Measurements from ENCODE around the gene UGT1A1. TPM values are rescaled to one million over a fixed set of nuclear protein-coding genes. Genes with fewer than 3 reads are reported as not detected.
"Not testable (repeated sequence)": the region's sequence is repeated elsewhere in the genome, so short reads cannot be mapped to it uniquely, and the experiment has no call there.

UGT1A1 gene
- total and polyA plus RNA-seq, 7 experiments from 2014 or later: not detected

DNA sequence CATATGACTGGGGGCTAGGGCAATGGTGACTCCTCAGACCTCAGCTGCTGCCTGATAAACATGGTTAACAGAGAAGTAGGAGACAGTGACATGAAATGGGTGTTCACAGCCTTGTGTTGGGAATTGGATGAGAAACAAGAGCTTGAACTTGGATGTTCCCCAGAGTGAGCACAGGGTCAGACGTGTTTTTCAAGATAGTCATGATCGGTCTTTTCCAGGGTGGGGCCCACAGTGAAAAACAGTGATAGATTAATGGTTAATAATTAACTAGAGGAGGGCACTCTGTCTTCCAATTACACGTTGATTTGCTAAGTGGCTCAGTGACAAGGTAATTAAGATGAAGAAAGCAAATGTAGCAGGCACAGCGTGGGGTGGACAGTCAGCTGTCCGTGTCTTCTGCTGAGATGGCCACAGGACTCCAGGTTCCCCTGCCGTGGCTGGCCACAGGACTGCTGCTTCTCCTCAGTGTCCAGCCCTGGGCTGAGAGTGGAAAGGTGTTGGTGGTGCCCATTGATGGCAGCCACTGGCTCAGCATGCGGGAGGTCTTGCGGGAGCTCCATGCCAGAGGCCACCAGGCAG is 31.3 kb upstream of the UGT1A1 start, which contains the start of gene UGT1A3:
Gene UGT1A3 (plus strand): TSS at position 320 of the 579 bp plus-strand sequence. CDS start 85 bp downstream, at position 405.
- no peak for DNase-seq
- intact Hi-C loops (cut with micrococcal nuclease): no loop called here
- CTCF ChIA-PET: no interaction called here

GRCh38 chr2:233736868-233737653 is 23.0 kb upstream of the UGT1A1 start:
- intact Hi-C loops (cut with micrococcal nuclease); H3K9me3 Mint-ChIP-seq; H3K9me3 ChIP-seq (ENCODE audit: control insufficient read depth in 2 of 3, low read length in 3 of 3); H3K4me3 ChIP-seq (ENCODE audit: low read length); H3K4me3 Mint-ChIP-seq; H3K4me1 Mint-ChIP-seq; DNase-seq; H3K27ac Mint-ChIP-seq; H3K4me1 ChIP-seq (ENCODE audit: control insufficient read depth in 2 of 2, insufficient read depth in 2 of 2, low read length in 2 of 2); POLR2A ChIA-PET; H3K36me3 ChIP-seq (ENCODE audit: control insufficient read depth in 2 of 3, insufficient read depth in 3 of 3, low read length in 3 of 3); H3K27me3 ChIP-seq (ENCODE audit: control insufficient read depth in 2 of 2, insufficient read depth in 2 of 2, low read length in 2 of 2); ATAC-seq; H3K27ac ChIP-seq (ENCODE audit: low read depth, low read length): not testable (repeated sequence)
- Mint-ChIP-seq H3K36me3 (peaks cover 0 to 11% (median 0%) of the 10 kb centered on the region in 5 donors), H3K27me3 (peaks cover 21 to 40% (median 31%) of the 10 kb centered on the region in 5 donors)
- CTCF ChIA-PET: interaction anchor here (0.6 kb wide), 1 partner anchor 1132 kb away, joined by 6 read pairs; no protein-coding TSS in a partner anchor

More for the DNA sequence above, 31.3 kb upstream of the UGT1A1 start, which contains the start of gene UGT1A3:
- Mint-ChIP-seq H3K27me3 (peaks cover 0 to 37% (median 14%) of the 10 kb centered on the region in 5 donors), H3K4me1 (no peaks in the 10 kb centered on the region), H3K36me3 (no peaks in the 10 kb centered on the region), H3K4me3 (no peak within 1 kb of the TSS), H3K9me3 (peaks cover 0 to 5% (median 0%) of the 10 kb centered on the region in 11 donors), H3K27ac (no peak within 1 kb of the TSS)
- ATAC-seq: no peak
- H3K27ac ChIP-seq (ENCODE audit: low read depth, low read length): no peak within 1 kb of the TSS
- H3K4me3 ChIP-seq (ENCODE audit: low read length): no peak within 1 kb of the TSS
- no peaks in the 10 kb centered on the region for H3K36me3 ChIP-seq (ENCODE audit: control insufficient read depth in 2 of 3, insufficient read depth in 3 of 3, low read length in 3 of 3)
- POLR2A ChIA-PET: no interaction called here
- H3K4me1 ChIP-seq (ENCODE audit: control insufficient read depth in 2 of 2, insufficient read depth in 2 of 2, low read length in 2 of 2): no peaks in the 10 kb centered on the region
- no peaks in the 10 kb centered on the region for H3K9me3 ChIP-seq (ENCODE audit: control insufficient read depth in 2 of 3, low read length in 3 of 3)
- H3K27me3 ChIP-seq (ENCODE audit: control insufficient read depth in 2 of 2, insufficient read depth in 2 of 2, low read length in 2 of 2): no peaks in the 10 kb centered on the region

GRCh38 chr2:233740870-233741269 is 19.2 kb upstream of the UGT1A1 start:
- H3K4me1 ChIP-seq (ENCODE audit: control insufficient read depth in 2 of 2, insufficient read depth in 2 of 2, low read length in 2 of 2): no peaks in the 10 kb centered on the region
- intact Hi-C loops (cut with micrococcal nuclease): no loop called here
- Mint-ChIP-seq H3K9me3 (peaks cover 0 to 10% (median 0%) of the 10 kb centered on the region in 11 donors), H3K27ac (no peak overlapping the region), H3K4me1 (no peaks in the 10 kb centered on the region), H3K36me3 (peaks cover 0 to 11% (median 0%) of the 10 kb centered on the region in 5 donors), H3K27me3 (peaks cover 17 to 25% (median 19%) of the 10 kb centered on the region in 5 donors), H3K4me3 (no peak overlapping the region)
- ChIA-PET CTCF (no interaction called here), POLR2A (no interaction called here)
- no peaks in the 10 kb centered on the region for H3K9me3 ChIP-seq (ENCODE audit: control insufficient read depth in 2 of 3, low read length in 3 of 3)
- ATAC-seq (no peak), DNase-seq (no peak)
- H3K27me3 ChIP-seq (ENCODE audit: control insufficient read depth in 2 of 2, insufficient read depth in 2 of 2, low read length in 2 of 2): no peaks in the 10 kb centered on the region
- no peaks in the 10 kb centered on the region for H3K36me3 ChIP-seq (ENCODE audit: control insufficient read depth in 2 of 3, insufficient read depth in 3 of 3, low read length in 3 of 3)
- no peak overlapping the region for H3K4me3 ChIP-seq (ENCODE audit: low read length)
- no peak overlapping the region for H3K27ac ChIP-seq (ENCODE audit: low read depth, low read length)

- Histone ChIP-seq H3K4me1 (ENCODE audit: control insufficient read depth in 2 of 2, insufficient read depth in 2 of 2, low read length in 2 of 2) (no peaks in the 10 kb centered on the region), H3K36me3 (ENCODE audit: control insufficient read depth in 2 of 3, insufficient read depth in 3 of 3, low read length in 3 of 3) (no peaks in the 10 kb centered on the region), H3K27ac (ENCODE audit: low read depth, low read length) (no peak overlapping the region), H3K27me3 (ENCODE audit: control insufficient read depth in 2 of 2, insufficient read depth in 2 of 2, low read length in 2 of 2) (no peaks in the 10 kb centered on the region), H3K4me3 (ENCODE audit: low read length) (no peak overlapping the region), H3K9me3 (ENCODE audit: control insufficient read depth in 2 of 3, low read length in 3 of 3) (no peaks in the 10 kb centered on the region)
- Mint-ChIP-seq H3K9me3 (no peaks in the 10 kb centered on the region), H3K4me3 (no peak overlapping the region), H3K27me3 (peaks cover 11 to 28% (median 20%) of the 10 kb centered on the region in 5 donors), H3K36me3 (no peaks in the 10 kb centered on the region), H3K27ac (no peak overlapping the region), H3K4me1 (no peaks in the 10 kb centered on the region)
- CTCF ChIA-PET: no interaction called here
- ATAC-seq (no peak), DNase-seq (no peak)
- POLR2A ChIA-PET: no interaction called here
- intact Hi-C loops (cut with micrococcal nuclease): no loop called here
Measured at GRCh38 chr2:233743464-233744259, 16.4 kb upstream of the UGT1A1 start.

GRCh38 chr2:233745073-233745755 is 14.9 kb upstream of the UGT1A1 start:
- peaks cover 6 to 39% (median 25%) of the 10 kb centered on the region in 5 donors for H3K27me3 Mint-ChIP-seq
- intact Hi-C loops (cut with micrococcal nuclease): no loop called here

GRCh38 chr2:233745838-233746237 is 14.2 kb upstream of the UGT1A1 start:
- H3K27ac Mint-ChIP-seq; ATAC-seq; H3K4me1 ChIP-seq (ENCODE audit: control insufficient read depth in 2 of 2, insufficient read depth in 2 of 2, low read length in 2 of 2); H3K27ac ChIP-seq (ENCODE audit: low read depth, low read length); POLR2A ChIA-PET; H3K27me3 ChIP-seq (ENCODE audit: control insufficient read depth in 2 of 2, insufficient read depth in 2 of 2, low read length in 2 of 2); DNase-seq; intact Hi-C loops (cut with micrococcal nuclease); H3K4me3 ChIP-seq (ENCODE audit: low read length); CTCF ChIA-PET; H3K4me1 Mint-ChIP-seq; H3K9me3 ChIP-seq (ENCODE audit: control insufficient read depth in 2 of 3, low read length in 3 of 3); H3K36me3 Mint-ChIP-seq; H3K36me3 ChIP-seq (ENCODE audit: control insufficient read depth in 2 of 3, insufficient read depth in 3 of 3, low read length in 3 of 3); H3K4me3 Mint-ChIP-seq: not testable (repeated sequence)
- Mint-ChIP-seq H3K27me3 (peaks cover 4 to 39% (median 24%) of the 10 kb centered on the region in 5 donors), H3K9me3 (peaks cover 0 to 12% (median 5%) of the 10 kb centered on the region in 11 donors)

More at GRCh38 chr2:233745073-233745755, 14.9 kb upstream of the UGT1A1 start:
- H3K4me1 ChIP-seq (ENCODE audit: control insufficient read depth in 2 of 2, insufficient read depth in 2 of 2, low read length in 2 of 2): no peaks in the 10 kb centered on the region
- ATAC-seq (no peak), DNase-seq (no peak)
- peaks cover 0 to 5% (median 0%) of the 10 kb centered on the region in 5 donors for H3K36me3 Mint-ChIP-seq
- peaks cover 0 to 7% (median 4%) of the 10 kb centered on the region in 11 donors for H3K9me3 Mint-ChIP-seq
- H3K9me3 ChIP-seq (ENCODE audit: control insufficient read depth in 2 of 3, low read length in 3 of 3): no peaks in the 10 kb centered on the region
- POLR2A ChIA-PET: no interaction called here
- H3K4me3 ChIP-seq (ENCODE audit: low read length): no peak overlapping the region
- CTCF ChIA-PET: no interaction called here
- H3K4me3 Mint-ChIP-seq: no peak overlapping the region
- no peaks in the 10 kb centered on the region for H3K27me3 ChIP-seq (ENCODE audit: control insufficient read depth in 2 of 2, insufficient read depth in 2 of 2, low read length in 2 of 2)
- no peak overlapping the region for H3K27ac Mint-ChIP-seq
- no peak overlapping the region for H3K27ac ChIP-seq (ENCODE audit: low read depth, low read length)
- H3K4me1 Mint-ChIP-seq: no peaks in the 10 kb centered on the region
- no peaks in the 10 kb centered on the region for H3K36me3 ChIP-seq (ENCODE audit: control insufficient read depth in 2 of 3, insufficient read depth in 3 of 3, low read length in 3 of 3)

Data from naive thymus-derived CD4-positive, alpha-beta T cell (primary cell).